WERI-Rb-1 (cell line): Measurements from ENCODE around the gene MROH9.

Experiments
- DNase-seq: peaks from one replicate; pipeline ENCODE4 v3.0.0-alpha.2; 2020
- H3K27ac ChIP-seq: fragments of 250-450 bp; sonication (Bioruptor Pico); 2 replicates; pipeline ENCODE4 v1.5.1; 2020; ENCODE audit warnings: mild to moderate bottlenecking, moderate library complexity
- H3K27me3 ChIP-seq: fragments of 250-450 bp; sonication (Bioruptor Pico); 2 replicates; pipeline ENCODE4 v1.5.1; 2021; ENCODE audit warnings: mild to moderate bottlenecking, low read depth, moderate library complexity; ENCODE audit not compliant: insufficient read depth, severe bottlenecking
- H3K36me3 ChIP-seq: fragments of 250-450 bp; sonication (Bioruptor Pico); 2 replicates; pipeline ENCODE4 v1.5.1; 2020; ENCODE audit warnings: mild to moderate bottlenecking, moderate library complexity
- H3K4me3 ChIP-seq: 2 replicates; pipeline ENCODE4 v1.5.1; 2011; ENCODE audit warnings: low read depth, mild to moderate bottlenecking, control low read depth, low read length
- H3K9me3 ChIP-seq: fragments of 250-450 bp; sonication (Bioruptor Pico); 2 replicates; pipeline ENCODE4 v1.5.1; 2021; ENCODE audit warnings: mild to moderate bottlenecking, moderate library complexity; ENCODE audit not compliant: severe bottlenecking
- TF ChIP-seq, protein P1 (sequence below): IDR thresholded peaks from 2 replicates; pipeline ENCODE4 v1.5.1; 2011; ENCODE audit warnings: low read depth, mild to moderate bottlenecking, control low read depth, inconsistent platforms, low read length

The MROH9 gene

DNA sequence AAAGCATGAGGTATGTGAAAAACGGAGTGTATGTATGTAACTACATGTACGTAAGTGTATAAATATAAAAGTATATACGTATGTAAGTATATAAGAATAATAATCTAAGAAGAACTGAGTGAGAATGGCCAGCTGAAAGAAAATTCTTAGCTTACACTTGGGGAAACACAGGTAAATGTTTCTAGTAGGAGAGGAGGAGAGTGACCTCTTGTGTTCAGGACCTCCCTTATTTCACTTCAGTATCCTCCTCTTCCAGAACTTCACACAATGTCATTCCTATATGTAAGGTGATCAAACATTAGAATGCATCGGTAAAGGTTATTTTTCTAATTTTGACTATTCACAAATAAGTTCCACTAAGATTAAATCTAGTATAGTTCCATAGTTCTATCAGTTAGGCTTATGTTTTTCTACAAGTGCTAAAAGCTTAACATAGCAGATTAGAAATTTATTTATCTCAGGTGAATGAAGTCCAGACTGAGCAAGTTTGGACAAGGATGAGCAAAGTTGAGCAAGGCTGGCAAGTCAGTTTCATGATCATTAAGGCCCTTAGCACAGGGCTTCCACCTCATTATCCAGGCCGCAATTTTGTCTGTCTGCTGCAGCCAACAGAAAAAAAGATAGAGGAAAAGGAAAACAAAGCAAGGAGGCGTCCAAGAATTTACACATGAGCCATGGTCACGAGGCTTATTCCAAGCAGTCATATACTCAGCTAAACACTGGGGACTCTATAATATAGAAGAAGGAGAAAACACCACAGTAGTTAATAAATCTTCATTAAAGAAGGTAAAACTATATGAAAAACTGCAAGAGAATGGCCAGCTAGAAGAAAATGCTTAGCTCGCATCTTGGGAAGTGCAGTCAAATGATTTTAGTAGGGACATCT lies 7.1 kb upstream of the MROH9 start:
- H3K27me3 ChIP-seq = no peaks in the 10 kb centered on the region
- H3K36me3 ChIP-seq = no peaks in the 10 kb centered on the region
- H3K9me3 ChIP-seq = no peaks in the 10 kb centered on the region
- no peak overlapping the region for H3K4me3 ChIP-seq
- no peak for DNase-seq
- TF ChIP-seq, protein P1, sequence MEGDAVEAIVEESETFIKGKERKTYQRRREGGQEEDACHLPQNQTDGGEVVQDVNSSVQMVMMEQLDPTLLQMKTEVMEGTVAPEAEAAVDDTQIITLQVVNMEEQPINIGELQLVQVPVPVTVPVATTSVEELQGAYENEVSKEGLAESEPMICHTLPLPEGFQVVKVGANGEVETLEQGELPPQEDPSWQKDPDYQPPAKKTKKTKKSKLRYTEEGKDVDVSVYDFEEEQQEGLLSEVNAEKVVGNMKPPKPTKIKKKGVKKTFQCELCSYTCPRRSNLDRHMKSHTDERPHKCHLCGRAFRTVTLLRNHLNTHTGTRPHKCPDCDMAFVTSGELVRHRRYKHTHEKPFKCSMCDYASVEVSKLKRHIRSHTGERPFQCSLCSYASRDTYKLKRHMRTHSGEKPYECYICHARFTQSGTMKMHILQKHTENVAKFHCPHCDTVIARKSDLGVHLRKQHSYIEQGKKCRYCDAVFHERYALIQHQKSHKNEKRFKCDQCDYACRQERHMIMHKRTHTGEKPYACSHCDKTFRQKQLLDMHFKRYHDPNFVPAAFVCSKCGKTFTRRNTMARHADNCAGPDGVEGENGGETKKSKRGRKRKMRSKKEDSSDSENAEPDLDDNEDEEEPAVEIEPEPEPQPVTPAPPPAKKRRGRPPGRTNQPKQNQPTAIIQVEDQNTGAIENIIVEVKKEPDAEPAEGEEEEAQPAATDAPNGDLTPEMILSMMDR = 0 out of 2 replicates have a peak, but pooled peaks have one; percentile 4
- no peak overlapping the region for H3K27ac ChIP-seq

DNA sequence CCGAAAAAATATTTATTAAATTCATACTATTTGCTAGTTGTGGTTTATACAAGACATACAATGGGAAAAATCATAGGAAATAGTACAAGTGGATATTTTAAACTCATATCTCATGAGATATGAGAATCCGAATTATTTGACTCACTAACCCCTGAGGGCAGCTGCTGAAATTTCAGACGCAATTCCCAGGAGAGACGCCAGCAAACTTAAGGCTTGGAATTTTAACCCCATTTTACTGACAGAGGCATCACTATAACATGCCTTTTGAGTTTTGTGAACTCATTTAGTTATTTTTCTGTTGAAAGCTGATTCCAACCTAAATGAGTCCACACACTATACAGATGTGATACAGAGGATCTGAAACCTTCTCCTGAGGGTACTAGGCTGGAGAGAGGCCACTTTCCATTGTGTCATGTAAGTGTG lies 5.9 kb upstream of the MROH9 start:
- TF ChIP-seq, protein P1 = no peak

DNA sequence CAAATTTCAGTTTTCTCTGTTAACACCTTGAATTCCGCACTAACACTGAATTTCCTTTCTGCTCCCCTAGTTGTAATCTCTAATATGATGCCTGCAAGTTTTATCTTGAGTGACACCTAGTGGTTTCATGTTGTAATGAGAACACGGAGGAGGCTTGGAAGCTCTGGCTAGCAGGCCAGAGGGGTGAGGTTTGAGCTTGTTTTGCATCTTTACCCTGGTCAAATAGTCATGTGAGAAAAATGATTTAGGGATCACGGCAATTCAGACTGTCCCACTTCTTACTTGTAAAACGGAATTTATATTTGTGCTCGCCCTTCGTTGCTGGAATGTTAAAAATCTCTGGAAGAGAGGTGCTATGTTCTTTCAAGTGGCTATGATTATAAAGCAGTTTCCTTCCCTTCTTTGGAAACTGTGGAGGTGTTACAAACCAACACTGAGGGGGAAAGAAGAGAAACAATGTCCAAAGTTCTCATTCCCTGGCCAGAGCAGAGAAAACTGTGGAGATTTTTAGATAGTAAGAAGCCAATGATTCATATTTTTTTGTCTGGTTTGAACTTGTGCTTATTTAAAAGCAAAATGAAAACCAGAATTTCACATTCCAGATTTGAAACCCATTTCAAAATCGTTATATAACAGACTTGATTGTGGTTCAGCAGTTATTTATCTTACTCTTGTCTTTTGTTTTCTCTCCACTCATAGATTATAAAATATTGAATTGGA lies 5.3 kb upstream of the MROH9 start:
- H3K27ac ChIP-seq = no peak overlapping the region
- H3K36me3 ChIP-seq = no peaks in the 10 kb centered on the region
- no peaks in the 10 kb centered on the region for H3K9me3 ChIP-seq
- H3K4me3 ChIP-seq = no peak overlapping the region
- TF ChIP-seq, protein P1 = 0 out of 2 replicates have a peak, but pooled peaks have one; percentile 34
- DNase-seq = peak; percentile 6
- no peaks in the 10 kb centered on the region for H3K27me3 ChIP-seq

More for the DNA sequence above, 5.9 kb upstream of the MROH9 start:
- no peaks in the 10 kb centered on the region for H3K27me3 ChIP-seq
- H3K36me3 ChIP-seq = no peaks in the 10 kb centered on the region
- no peak overlapping the region for H3K4me3 ChIP-seq
- H3K27ac ChIP-seq = no peak overlapping the region
- no peaks in the 10 kb centered on the region for H3K9me3 ChIP-seq
- DNase-seq = no peak

DNA sequence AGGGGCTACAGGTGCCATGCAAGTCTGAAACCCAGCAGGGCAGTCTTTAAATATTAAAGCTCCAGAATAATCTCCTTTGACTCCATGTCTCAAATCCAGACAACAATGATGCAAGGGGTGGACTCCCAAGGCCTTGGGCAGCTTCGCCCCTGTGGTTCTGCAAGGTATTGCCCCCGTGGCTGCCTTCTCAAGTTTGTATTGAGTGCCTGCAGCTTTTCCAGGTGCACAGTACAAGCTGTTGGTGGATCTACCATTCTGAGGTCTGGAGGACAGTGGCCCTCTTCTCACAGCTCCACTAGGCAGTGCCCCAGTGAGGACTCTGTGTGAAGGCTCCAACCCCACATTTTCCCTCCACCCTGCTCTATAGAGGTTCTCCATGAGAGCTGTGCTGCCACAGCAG lies 3.7 kb upstream of the MROH9 start:
- Histone ChIP-seq H3K27me3 (no peaks in the 10 kb centered on the region), H3K4me3 (no peak overlapping the region), H3K36me3 (no peaks in the 10 kb centered on the region), H3K9me3 (no peaks in the 10 kb centered on the region), H3K27ac (no peak overlapping the region)
- DNase-seq = no peak
- TF ChIP-seq, protein P1 = no peak

DNA sequence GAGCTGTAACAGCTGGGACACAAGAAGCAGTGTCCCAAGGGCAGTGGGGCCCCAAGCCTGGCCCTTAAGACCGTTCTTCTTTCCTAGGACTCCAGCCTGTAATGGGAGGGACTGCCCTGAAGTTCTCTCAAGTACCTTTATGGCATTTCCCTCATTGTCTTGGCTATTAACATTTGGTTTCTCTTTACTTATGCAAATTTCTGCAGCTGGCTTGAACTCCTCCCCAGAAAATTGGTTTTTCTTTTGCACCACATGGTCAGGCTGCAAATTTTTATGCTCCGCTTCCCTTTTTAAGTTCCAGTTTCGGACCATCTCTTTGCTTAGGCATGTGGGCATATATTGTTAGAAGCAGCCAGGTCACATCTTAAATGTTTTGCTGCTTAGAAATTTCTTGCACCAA lies 3.1 kb upstream of the MROH9 start:
- TF ChIP-seq, protein P1 = no peak
- no peaks in the 10 kb centered on the region for H3K27me3 ChIP-seq
- no peaks in the 10 kb centered on the region for H3K36me3 ChIP-seq
- DNase-seq = no peak
- H3K9me3 ChIP-seq = no peaks in the 10 kb centered on the region
- no peak overlapping the region for H3K4me3 ChIP-seq
- no peak overlapping the region for H3K27ac ChIP-seq
